ENCODE measurements around the gene B4GALT2. TPM values are rescaled to one million over a fixed set of nuclear protein-coding genes. Genes with fewer than 3 reads are reported as not detected.

B4GALT2 gene
- total RNA-seq, 2 donors from 2014 or later = 22.7 to 28.6 TPM

- ATAC-seq (no peak), DNase-seq (no peak)
- intact Hi-C loops (cut with DNase I, micrococcal nuclease) = no loop called here
Measured at GRCh38 chr1:43942411-43942810, 36.6 kb upstream of the B4GALT2 start.

- intact Hi-C loops (cut with DNase I, micrococcal nuclease) = no loop called here
- DNase-seq = no peak
- ATAC-seq = no peak
Measured at GRCh38 chr1:43944860-43945259, 34.1 kb upstream of the B4GALT2 start.

- ATAC-seq (no peak), DNase-seq (peak in 1 of 2 donors; percentile 29)
- intact Hi-C loops (cut with DNase I, micrococcal nuclease) = no loop called here
Measured at GRCh38 chr1:43945674-43946235, 33.3 kb upstream of the B4GALT2 start.

- intact Hi-C loops (cut with DNase I, micrococcal nuclease) = no loop called here
- ATAC-seq = peak; percentile 95
- peak; percentile 95 to 96 for DNase-seq
Measured at GRCh38 chr1:43946236-43947060, 32.6 kb upstream of the B4GALT2 start, which contains the start of gene IPO13. Gene IPO13, plus strand, starts transcription at chr1:43946950. Its CDS starts 651 bp downstream, at chr1:43947601.

GRCh38 chr1:43947061-43947873, 31.7 kb upstream of the B4GALT2 start:
- ATAC-seq (peak; percentile 6), DNase-seq (peak in 1 of 2 donors; percentile 36)
- intact Hi-C loops (cut with DNase I, micrococcal nuclease) = no loop called here

- intact Hi-C loops (cut with DNase I, micrococcal nuclease) = no loop called here
- no peak for ATAC-seq
Measured at GRCh38 chr1:43947874-43948437, 31.1 kb upstream of the B4GALT2 start.

GRCh38 chr1:43949678-43950077, 29.3 kb upstream of the B4GALT2 start:
- no peak for ATAC-seq
- intact Hi-C loops (cut with DNase I, micrococcal nuclease) = no loop called here
- no peak for DNase-seq

More at GRCh38 chr1:43947874-43948437, 31.1 kb upstream of the B4GALT2 start:
- no peak for DNase-seq

- no peak for DNase-seq
- intact Hi-C loops (cut with DNase I, micrococcal nuclease) = no loop called here
- ATAC-seq = no peak
Measured at GRCh38 chr1:43951021-43951985, 27.7 kb upstream of the B4GALT2 start.

GRCh38 chr1:43952731-43953346, 26.2 kb upstream of the B4GALT2 start:
- DNase-seq = no peak
- ATAC-seq = no peak
- intact Hi-C loops (cut with DNase I, micrococcal nuclease) = no loop called here

- no peak for DNase-seq
- ATAC-seq = no peak
- intact Hi-C loops (cut with DNase I, micrococcal nuclease) = no loop called here
Measured at GRCh38 chr1:43953361-43953760, 25.6 kb upstream of the B4GALT2 start.

- ATAC-seq (no peak), DNase-seq (no peak)
- intact Hi-C loops (cut with DNase I, micrococcal nuclease) = no loop called here
Measured at GRCh38 chr1:43954036-43954435, 25.0 kb upstream of the B4GALT2 start.

GRCh38 chr1:43956234-43956633, 22.8 kb upstream of the B4GALT2 start:
- DNase-seq (no peak), ATAC-seq (no peak)
- intact Hi-C loops (cut with DNase I, micrococcal nuclease) = no loop called here

- no peak for ATAC-seq
Measured at GRCh38 chr1:43957407-43958040, 21.5 kb upstream of the B4GALT2 start.

GRCh38 chr1:43958351-43959255, 20.4 kb upstream of the B4GALT2 start:
- intact Hi-C loops (cut with DNase I, micrococcal nuclease) = no loop called here
- DNase-seq = no peak
- no peak for ATAC-seq

More at GRCh38 chr1:43957407-43958040, 21.5 kb upstream of the B4GALT2 start:
- no peak for DNase-seq
- intact Hi-C loops (cut with DNase I, micrococcal nuclease) = no loop called here

GRCh38 chr1:43960798-43961197, 18.2 kb upstream of the B4GALT2 start:
- ATAC-seq = no peak
- intact Hi-C loops (cut with DNase I, micrococcal nuclease) = no loop called here
- DNase-seq = no peak

GRCh38 chr1:43961692-43962091, 17.3 kb upstream of the B4GALT2 start:
- no peak for DNase-seq
- intact Hi-C loops (cut with DNase I, micrococcal nuclease) = no loop called here
- ATAC-seq = no peak

All from left colon (tissue), 2 donors.